Osteocyte (in vitro differentiated cells): ENCODE data around the gene MZB1. TPM values are rescaled to one million over a fixed set of nuclear protein-coding genes. Genes with fewer than 3 reads are reported as not detected.
A peak's percentile ranks its signal among the peaks of the same experiment; 100 is the strongest.

ENCODE experiments used
- DNase-seq: peaks from one replicate; pipeline ENCODE4 v3.0.0; 2021; ENCODE audit warnings: mixed read lengths; ENCODE audit not compliant: unreplicated experiment; ENCODE audit errors: extremely low spot score
- H3K27ac Mint-ChIP-seq: one replicate; pipeline ENCODE4 v1.8.0; 2021; ENCODE audit warnings: mild to moderate bottlenecking, mixed read lengths; ENCODE audit not compliant: unreplicated experiment
- H3K27me3 Mint-ChIP-seq: one replicate; pipeline ENCODE4 v1.8.0; 2021; ENCODE audit warnings: mixed read lengths; ENCODE audit not compliant: unreplicated experiment
- H3K36me3 Mint-ChIP-seq: one replicate; pipeline ENCODE4 v1.8.0; 2021; ENCODE audit warnings: mixed read lengths; ENCODE audit not compliant: unreplicated experiment
- H3K4me1 Mint-ChIP-seq: one replicate; pipeline ENCODE4 v1.8.0; 2021; ENCODE audit warnings: mixed read lengths; ENCODE audit not compliant: unreplicated experiment
- H3K4me3 Mint-ChIP-seq: one replicate; pipeline ENCODE4 v1.8.0; 2021; ENCODE audit warnings: mild to moderate bottlenecking, moderate library complexity, mixed read lengths; ENCODE audit not compliant: unreplicated experiment
- H3K9me3 Mint-ChIP-seq: one replicate; pipeline ENCODE4 v1.8.0; 2021; ENCODE audit warnings: mixed read lengths; ENCODE audit not compliant: unreplicated experiment
- total RNA-seq: library from RNA; stranded (reverse); gene quantifications from 2 replicates; pipeline ENCODE4 v1.2.1, GENCODE V29; 2021
- TF ChIP-seq, protein P1 (sequence below): fragments of 200-600 bp; sonication (generic); IDR thresholded peaks from 2 replicates; pipeline ENCODE4 v1.5.0; 2021; ENCODE audit warnings: antibody characterized with exemption, mild to moderate bottlenecking, moderate library complexity

MZB1 gene
- total RNA-seq, 1 donor from 2014 or later, result not detected

GRCh38 chr5:139344177-139344576 is 45.5 kb downstream of the MZB1 start:
- TF ChIP-seq, protein P1, sequence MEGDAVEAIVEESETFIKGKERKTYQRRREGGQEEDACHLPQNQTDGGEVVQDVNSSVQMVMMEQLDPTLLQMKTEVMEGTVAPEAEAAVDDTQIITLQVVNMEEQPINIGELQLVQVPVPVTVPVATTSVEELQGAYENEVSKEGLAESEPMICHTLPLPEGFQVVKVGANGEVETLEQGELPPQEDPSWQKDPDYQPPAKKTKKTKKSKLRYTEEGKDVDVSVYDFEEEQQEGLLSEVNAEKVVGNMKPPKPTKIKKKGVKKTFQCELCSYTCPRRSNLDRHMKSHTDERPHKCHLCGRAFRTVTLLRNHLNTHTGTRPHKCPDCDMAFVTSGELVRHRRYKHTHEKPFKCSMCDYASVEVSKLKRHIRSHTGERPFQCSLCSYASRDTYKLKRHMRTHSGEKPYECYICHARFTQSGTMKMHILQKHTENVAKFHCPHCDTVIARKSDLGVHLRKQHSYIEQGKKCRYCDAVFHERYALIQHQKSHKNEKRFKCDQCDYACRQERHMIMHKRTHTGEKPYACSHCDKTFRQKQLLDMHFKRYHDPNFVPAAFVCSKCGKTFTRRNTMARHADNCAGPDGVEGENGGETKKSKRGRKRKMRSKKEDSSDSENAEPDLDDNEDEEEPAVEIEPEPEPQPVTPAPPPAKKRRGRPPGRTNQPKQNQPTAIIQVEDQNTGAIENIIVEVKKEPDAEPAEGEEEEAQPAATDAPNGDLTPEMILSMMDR, result no peak
- Mint-ChIP-seq H3K36me3 (peaks cover 15% of the 10 kb centered on the region), H3K9me3 (no peaks in the 10 kb centered on the region), H3K27ac (no peak overlapping the region), H3K4me1 (peaks cover 44% of the 10 kb centered on the region), H3K4me3 (peak overlapping the region; percentile 38), H3K27me3 (no peaks in the 10 kb centered on the region)
- DNase-seq, result no peak

DNA sequence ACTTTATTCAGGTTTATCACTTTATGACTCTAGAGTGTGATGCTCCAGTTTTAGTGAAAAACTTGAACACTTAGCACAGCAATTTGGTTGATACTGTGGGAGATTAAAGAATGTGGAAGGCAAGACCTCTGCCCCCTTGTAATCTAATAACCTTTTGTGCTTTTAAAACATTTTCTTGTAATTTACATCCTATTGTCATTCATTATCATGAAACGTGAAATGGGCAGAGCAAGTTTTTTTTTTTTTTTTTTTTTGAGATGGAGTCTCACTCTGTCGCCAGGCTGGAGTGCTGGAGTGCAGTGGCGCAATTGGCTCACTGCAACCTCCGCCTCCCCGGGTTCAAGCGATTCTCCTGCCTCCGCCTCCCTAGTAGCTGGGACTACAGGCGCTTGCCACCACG is 46.2 kb downstream of the MZB1 start:
- Mint-ChIP-seq H3K27ac (no peak overlapping the region), H3K4me3 (peak overlapping the region; percentile 98), H3K27me3 (no peaks in the 10 kb centered on the region)

DNA sequence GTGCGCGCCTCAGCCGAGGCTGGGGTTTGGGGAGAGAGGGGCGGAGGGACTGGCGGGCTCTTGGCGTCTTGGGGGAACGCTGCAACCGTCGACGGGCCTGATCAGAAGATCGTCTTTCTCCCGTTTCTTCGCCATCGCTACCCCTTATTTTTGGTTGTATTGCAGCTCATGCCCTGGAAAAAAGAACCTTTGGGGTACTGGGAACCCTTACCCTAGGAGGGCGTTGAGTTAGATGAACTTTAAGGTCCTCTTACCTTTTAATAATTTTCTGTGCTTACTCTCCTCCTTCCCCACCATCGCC is 47.3 kb downstream of the MZB1 start:
- peak overlapping the region; percentile 99 for H3K27ac Mint-ChIP-seq
- H3K27me3 Mint-ChIP-seq, result no peaks in the 10 kb centered on the region
- no peak for DNase-seq
- H3K36me3 Mint-ChIP-seq, result peaks cover 13% of the 10 kb centered on the region
- peak overlapping the region; percentile 98 for H3K4me3 Mint-ChIP-seq
- TF ChIP-seq, protein P1, result no peak
- no peaks in the 10 kb centered on the region for H3K9me3 Mint-ChIP-seq
- peaks cover 42% of the 10 kb centered on the region for H3K4me1 Mint-ChIP-seq

More for the DNA sequence above, 46.2 kb downstream of the MZB1 start:
- H3K36me3 Mint-ChIP-seq, result peaks cover 13% of the 10 kb centered on the region
- no peak for DNase-seq
- H3K9me3 Mint-ChIP-seq, result no peaks in the 10 kb centered on the region
- TF ChIP-seq, protein P1, result no peak
- peaks cover 42% of the 10 kb centered on the region for H3K4me1 Mint-ChIP-seq

DNA sequence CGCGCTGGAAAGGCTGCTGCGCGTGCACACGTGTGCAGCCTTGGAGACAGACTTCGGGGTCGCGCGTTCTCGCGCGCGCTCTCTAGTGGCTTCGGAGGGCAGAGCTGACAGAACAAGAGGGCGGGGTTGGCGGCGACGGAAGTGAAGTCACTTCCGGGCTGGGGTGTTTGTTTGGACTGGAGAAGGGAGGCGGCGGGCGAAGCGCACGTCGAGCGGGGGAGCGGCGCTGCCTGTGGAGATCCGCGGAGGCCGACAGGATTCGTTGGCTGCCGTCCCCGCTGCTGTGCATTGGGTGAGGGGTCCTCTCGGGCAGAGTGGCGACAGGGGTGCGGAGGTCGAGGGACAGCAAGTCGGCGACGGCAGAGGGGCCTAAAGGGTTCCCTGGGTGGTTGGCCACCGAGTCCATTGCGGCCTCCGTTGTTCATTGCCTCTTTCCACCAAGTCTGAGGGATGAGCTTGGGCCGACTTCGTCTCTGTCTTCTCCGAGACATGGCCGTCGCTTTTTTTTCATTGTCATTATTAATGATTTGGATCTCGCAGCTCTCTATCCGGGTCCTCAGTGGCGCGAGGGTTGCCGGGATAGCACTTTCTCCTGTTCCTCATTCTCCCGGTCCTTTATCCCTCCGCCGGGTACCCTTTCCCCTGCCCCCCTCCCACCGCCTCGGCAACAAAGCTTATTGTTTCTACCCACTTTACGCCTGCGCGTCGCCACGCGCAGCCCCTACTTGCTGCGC is 47.9 kb downstream of the MZB1 start, which contains the start of gene PAIP2:
Gene PAIP2 (plus strand): TSS at position 166 of the 734 bp plus-strand sequence. CDS start 21,931 bp downstream, outside the sequence.
- Mint-ChIP-seq H3K27me3 (no peaks in the 10 kb centered on the region), H3K36me3 (peaks cover 12% of the 10 kb centered on the region)
- TF ChIP-seq, protein P1, result peak; percentile 74

GRCh38 chr5:139341187-139341688 is 48.5 kb downstream of the MZB1 start:
- peaks cover 11% of the 10 kb centered on the region for H3K36me3 Mint-ChIP-seq
- TF ChIP-seq, protein P1, result no peak
- H3K9me3 Mint-ChIP-seq, result no peaks in the 10 kb centered on the region
- H3K4me3 Mint-ChIP-seq, result peak overlapping the region; percentile 98
- no peaks in the 10 kb centered on the region for H3K27me3 Mint-ChIP-seq
- peak overlapping the region; percentile 99 for H3K27ac Mint-ChIP-seq
- no peak for DNase-seq
- H3K4me1 Mint-ChIP-seq, result peaks cover 40% of the 10 kb centered on the region

More for the DNA sequence above, 47.9 kb downstream of the MZB1 start, which contains the start of gene PAIP2:
- Mint-ChIP-seq H3K4me3 (peak within 1 kb of the TSS; percentile 98), H3K27ac (peak within 1 kb of the TSS; percentile 99), H3K4me1 (peaks cover 41% of the 10 kb centered on the region), H3K9me3 (no peaks in the 10 kb centered on the region)
- DNase-seq, result peak; percentile 98
